CD4-positive, alpha-beta T cell treated with Interferon gamma for 1 hour (primary cell): ENCODE data around the gene ZCCHC24.

Experiments
- DNase-seq: peaks from one replicate; pipeline ENCODE4 v3.0.0-alpha.2; 2020

The ZCCHC24 gene

GRCh38 chr10:79396520-79396919, 48.9 kb downstream of the ZCCHC24 start:
- DNase-seq = no peak

GRCh38 chr10:79394664-79395063, 50.8 kb downstream of the ZCCHC24 start:
- no peak for DNase-seq

GRCh38 chr10:79393924-79394610, 51.4 kb downstream of the ZCCHC24 start:
- no peak for DNase-seq

- DNase-seq = no peak
Observed at GRCh38 chr10:79393221-79393923, 52.1 kb downstream of the ZCCHC24 start.

- no peak for DNase-seq
Observed at GRCh38 chr10:79392506-79393176, 52.8 kb downstream of the ZCCHC24 start.

- DNase-seq = no peak
Observed at GRCh38 chr10:79392020-79392398, 53.4 kb downstream of the ZCCHC24 start.

- DNase-seq = no peak
Observed at GRCh38 chr10:79391231-79392019, 54.0 kb downstream of the ZCCHC24 start.

GRCh38 chr10:79390551-79391229, 54.7 kb downstream of the ZCCHC24 start:
- DNase-seq = no peak

GRCh38 chr10:79390057-79390456, 55.4 kb downstream of the ZCCHC24 start:
- no peak for DNase-seq

GRCh38 chr10:79387974-79388850, 57.2 kb downstream of the ZCCHC24 start:
- DNase-seq = no peak

GRCh38 chr10:79387466-79387973, 57.9 kb downstream of the ZCCHC24 start:
- DNase-seq = no peak

GRCh38 chr10:79386637-79387465, 58.6 kb downstream of the ZCCHC24 start:
- no peak for DNase-seq

- no peak for DNase-seq
Observed at GRCh38 chr10:79385804-79386531, 59.5 kb downstream of the ZCCHC24 start.

- DNase-seq = no peak
Observed at GRCh38 chr10:79385392-79385795, 60.0 kb downstream of the ZCCHC24 start.

GRCh38 chr10:79384773-79385391, 60.5 kb downstream of the ZCCHC24 start:
- DNase-seq = no peak

GRCh38 chr10:79383974-79384606, 61.3 kb downstream of the ZCCHC24 start:
- DNase-seq = no peak

GRCh38 chr10:79382491-79382941, 62.9 kb downstream of the ZCCHC24 start:
- no peak for DNase-seq

- no peak for DNase-seq
Observed at GRCh38 chr10:79381804-79382221, 63.6 kb downstream of the ZCCHC24 start.
